ENCODE data around the gene CCDC61. TPM values are rescaled to one million over a fixed set of nuclear protein-coding genes. Genes with fewer than 3 reads are reported as not detected.

The CCDC61 gene
- total RNA-seq, 1 experiment from 2014 or later: 6.3 TPM

DNA sequence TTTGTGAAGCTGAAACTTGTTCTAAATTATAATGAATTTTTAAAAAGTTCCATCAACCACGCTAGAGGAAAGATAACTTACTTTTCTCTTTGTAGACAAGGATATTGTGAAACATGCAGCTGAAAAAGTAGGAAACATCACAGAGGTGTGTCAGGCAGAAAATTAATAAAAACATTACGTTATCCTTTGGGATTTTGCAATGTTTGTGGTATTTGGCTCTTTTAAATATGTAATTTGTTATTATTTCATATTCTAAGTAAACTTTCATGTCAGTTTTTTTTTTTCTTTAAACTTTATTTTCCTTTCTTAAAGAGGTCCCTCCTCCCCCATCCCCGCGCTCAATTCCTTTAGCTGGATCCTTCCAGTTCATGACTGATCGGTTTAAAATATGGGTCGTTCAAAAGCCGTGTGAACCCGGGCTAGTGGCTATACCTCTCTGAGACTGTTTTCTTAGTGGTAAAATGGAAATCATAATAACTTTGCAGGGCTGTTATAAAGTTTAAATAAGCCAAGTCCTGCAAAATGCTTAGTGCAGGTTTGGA lies 740 bp upstream of the CCDC61 start:
- Histone ChIP-seq H3K27me3 (ENCODE audit: low read length) (no peaks in the 10 kb centered on the region), H3K4me2 (ENCODE audit: low read length) (peak overlapping the region; percentile 83), H3K36me3 (ENCODE audit: low read depth, low read length) (no peaks in the 10 kb centered on the region), H4K20me1 (ENCODE audit: low read length) (no peaks in the 10 kb centered on the region), H3K4me3 (ENCODE audit: low read length) (peak overlapping the region; percentile 75), H3K79me2 (ENCODE audit: low read length) (peaks cover 10% of the 10 kb centered on the region; the same call in 1 of the 2 replicates), H3K4me1 (ENCODE audit: insufficient read depth, low read length) (no peaks in the 10 kb centered on the region; the same call in 1 of the 2 replicates), H3K9me2 (replicated peaks; ENCODE audit: low read length) (no peaks in the 10 kb centered on the region), H3K27ac (ENCODE audit: low read length) (no peak overlapping the region), H3F3A (ENCODE audit: low read length, unreplicated experiment) (no peaks in the 10 kb centered on the region), H3K9me3 (ENCODE audit: low read length) (no peaks in the 10 kb centered on the region), H2AFZ (ENCODE audit: low read length) (peak overlapping the region; percentile 97), H3K9ac (ENCODE audit: low read length) (peak overlapping the region; percentile 53)
- BruUV-seq (replicated peaks): TSS peak; percentile 44
- ChIA-PET POLR2A (ENCODE audit: unreplicated experiment) (interaction anchor here (0.6 kb wide), 3 partner anchors 11 to 91 kb away, joined by 3 to 12 read pairs (median 4); no protein-coding TSS in a partner anchor), CTCF (interaction anchor here (0.5 kb wide), 1 partner anchor 25 kb away, joined by 6 read pairs; no protein-coding TSS in a partner anchor)
- ATAC-seq (peak; percentile 30), DNase-seq (no peak)
- no peak for TF ChIP-seq CTCF (conservative IDR thresholded peaks at IDR 0.05; ENCODE audit: low read depth, low read length)
- no peak for TF ChIP-seq EZH2 (IDR thresholded peaks at IDR 0.05; ENCODE audit: low read length, unreplicated experiment)
- TF ChIP-seq EZH2phosphoT487 (IDR thresholded peaks at IDR 0.05; ENCODE audit: borderline replicate concordance, low read length): no peak
- intact Hi-C loops (cut with micrococcal nuclease): loop anchor here (10.0 kb wide), 1 partner anchor 70 kb away; no protein-coding TSS in a partner anchor

GRCh38 chr19:45995715-45996385 lies 583 bp downstream of the CCDC61 start:
- H3K36me3 ChIP-seq (ENCODE audit: low read depth, low read length): no peaks in the 10 kb centered on the region
- H4K20me1 ChIP-seq (ENCODE audit: low read length): no peaks in the 10 kb centered on the region
- H3K9me3 ChIP-seq (ENCODE audit: low read length): no peaks in the 10 kb centered on the region
- peaks cover 10% of the 10 kb centered on the region; the same call in 1 of the 2 replicates for H3K79me2 ChIP-seq (ENCODE audit: low read length)
- H3K9me2 ChIP-seq (replicated peaks; ENCODE audit: low read length): no peaks in the 10 kb centered on the region
- H3K4me3 ChIP-seq (ENCODE audit: low read length): peak overlapping the region; percentile 95
- peak overlapping the region; percentile 91 for H3K9ac ChIP-seq (ENCODE audit: low read length)
- POLR2A ChIA-PET (ENCODE audit: unreplicated experiment): no interaction called here
- no peaks in the 10 kb centered on the region for H3F3A ChIP-seq (ENCODE audit: low read length, unreplicated experiment)
- DNase-seq (no peak), ATAC-seq (no peak)
- CTCF ChIA-PET: interaction anchor here (0.7 kb wide), 1 partner anchor 14 kb away, joined by 3 read pairs; no protein-coding TSS in a partner anchor
- BruUV-seq (replicated peaks): TSS peak; percentile 65
- intact Hi-C loops (cut with micrococcal nuclease): loop anchor here (10.0 kb wide), 1 partner anchor 71 kb away; no protein-coding TSS in a partner anchor
- H2AFZ ChIP-seq (ENCODE audit: low read length): peak overlapping the region; percentile 76
- H3K4me2 ChIP-seq (ENCODE audit: low read length): peak overlapping the region; percentile 85
- TF ChIP-seq CTCF (conservative IDR thresholded peaks at IDR 0.05; ENCODE audit: low read depth, low read length) (no peak), EZH2 (IDR thresholded peaks at IDR 0.05; ENCODE audit: low read length, unreplicated experiment) (no peak), EZH2phosphoT487 (IDR thresholded peaks at IDR 0.05; ENCODE audit: borderline replicate concordance, low read length) (no peak)
- H3K27me3 ChIP-seq (ENCODE audit: low read length): no peaks in the 10 kb centered on the region
- no peaks in the 10 kb centered on the region; the same call in 1 of the 2 replicates for H3K4me1 ChIP-seq (ENCODE audit: insufficient read depth, low read length)
- no peak overlapping the region for H3K27ac ChIP-seq (ENCODE audit: low read length)

Data from PC-3 (cell line).